ENCODE data around the gene PTGS1.

PTGS1 gene

GRCh38 chr9:122383992-122384461 lies 13.2 kb downstream of the PTGS1 start:
- Mint-ChIP-seq H3K27ac (ENCODE audit: low read depth) (no peak overlapping the region), H3K4me3 (no peak overlapping the region), H3K4me1 (no peaks in the 10 kb centered on the region), H3K27me3 (peaks cover 29% of the 10 kb centered on the region), H3K9me3 (no peaks in the 10 kb centered on the region), H3K36me3 (ENCODE audit: insufficient read depth) (no peaks in the 10 kb centered on the region)
- DNase-seq (ENCODE audit: low spot score in 2 of 2) (no peak), ATAC-seq (replicated peaks; ENCODE audit: extremely low read depth, poor library complexity, severe bottlenecking) (no peak)

GRCh38 chr9:122386311-122386872 lies 15.6 kb downstream of the PTGS1 start:
- H3K36me3 Mint-ChIP-seq (ENCODE audit: insufficient read depth), result no peaks in the 10 kb centered on the region
- ATAC-seq (replicated peaks; ENCODE audit: extremely low read depth, poor library complexity, severe bottlenecking) (no peak), DNase-seq (ENCODE audit: low spot score in 2 of 2) (no peak)
- peaks cover 50% of the 10 kb centered on the region for H3K27me3 Mint-ChIP-seq
- H3K4me1 Mint-ChIP-seq, result no peaks in the 10 kb centered on the region
- no peak overlapping the region for H3K4me3 Mint-ChIP-seq
- no peaks in the 10 kb centered on the region for H3K9me3 Mint-ChIP-seq
- no peak overlapping the region for H3K27ac Mint-ChIP-seq (ENCODE audit: low read depth)

- DNase-seq (ENCODE audit: low spot score in 2 of 2), result no peak
- peaks cover 58% of the 10 kb centered on the region for H3K27me3 Mint-ChIP-seq
- H3K36me3 Mint-ChIP-seq (ENCODE audit: insufficient read depth), result no peaks in the 10 kb centered on the region
- no peaks in the 10 kb centered on the region for H3K9me3 Mint-ChIP-seq
- H3K4me3 Mint-ChIP-seq, result no peak overlapping the region
- no peak overlapping the region for H3K27ac Mint-ChIP-seq (ENCODE audit: low read depth)
- no peak for ATAC-seq (replicated peaks; ENCODE audit: extremely low read depth, poor library complexity, severe bottlenecking)
- H3K4me1 Mint-ChIP-seq, result no peaks in the 10 kb centered on the region
Observed at GRCh38 chr9:122387536-122387935, 16.7 kb downstream of the PTGS1 start.

GRCh38 chr9:122389195-122389594 lies 18.4 kb downstream of the PTGS1 start:
- Mint-ChIP-seq H3K36me3 (ENCODE audit: insufficient read depth) (no peaks in the 10 kb centered on the region), H3K27ac (ENCODE audit: low read depth) (no peak overlapping the region), H3K27me3 (peaks cover 68% of the 10 kb centered on the region), H3K4me3 (no peak overlapping the region), H3K9me3 (no peaks in the 10 kb centered on the region), H3K4me1 (no peaks in the 10 kb centered on the region)
- DNase-seq (ENCODE audit: low spot score in 2 of 2), result no peak
- no peak for ATAC-seq (replicated peaks; ENCODE audit: extremely low read depth, poor library complexity, severe bottlenecking)

GRCh38 chr9:122389799-122390481 lies 19.1 kb downstream of the PTGS1 start:
- Mint-ChIP-seq H3K9me3 (no peaks in the 10 kb centered on the region), H3K36me3 (ENCODE audit: insufficient read depth) (no peaks in the 10 kb centered on the region), H3K27me3 (peaks cover 75% of the 10 kb centered on the region), H3K4me1 (no peaks in the 10 kb centered on the region), H3K4me3 (no peak overlapping the region), H3K27ac (ENCODE audit: low read depth) (no peak overlapping the region)
- no peak for ATAC-seq (replicated peaks; ENCODE audit: extremely low read depth, poor library complexity, severe bottlenecking)
- DNase-seq (ENCODE audit: low spot score in 2 of 2), result no peak

- H3K27me3 Mint-ChIP-seq, result peaks cover 86% of the 10 kb centered on the region
- ATAC-seq (replicated peaks; ENCODE audit: extremely low read depth, poor library complexity, severe bottlenecking) (no peak), DNase-seq (ENCODE audit: low spot score in 2 of 2) (no peak)
- no peak overlapping the region for H3K4me3 Mint-ChIP-seq
- H3K4me1 Mint-ChIP-seq, result no peaks in the 10 kb centered on the region
- H3K9me3 Mint-ChIP-seq, result no peaks in the 10 kb centered on the region
- no peaks in the 10 kb centered on the region for H3K36me3 Mint-ChIP-seq (ENCODE audit: insufficient read depth)
- no peak overlapping the region for H3K27ac Mint-ChIP-seq (ENCODE audit: low read depth)
Observed at GRCh38 chr9:122392284-122392683, 21.5 kb downstream of the PTGS1 start.

DNA sequence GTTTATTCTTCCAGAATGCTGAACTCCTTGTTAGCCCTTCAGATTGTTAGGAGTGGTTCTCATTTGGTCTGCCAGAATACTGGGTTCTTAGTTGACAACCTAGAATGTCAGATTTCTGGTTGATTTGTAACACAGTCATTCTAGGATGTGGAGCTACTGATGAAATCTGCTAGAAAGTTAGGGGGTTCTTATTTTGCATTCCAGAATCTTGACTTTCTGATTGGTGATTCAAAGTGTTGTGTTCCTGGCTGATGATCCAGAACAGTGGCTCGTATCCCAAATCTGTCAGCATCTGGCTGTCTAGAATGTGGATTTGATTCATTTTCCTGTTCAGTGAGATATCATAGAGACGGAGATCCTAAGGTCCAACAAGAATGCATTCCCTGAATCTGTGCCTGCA lies 21.9 kb downstream of the PTGS1 start:
- no peak for DNase-seq (ENCODE audit: low spot score in 2 of 2)
- H3K27ac Mint-ChIP-seq (ENCODE audit: low read depth), result no peak overlapping the region
- H3K36me3 Mint-ChIP-seq (ENCODE audit: insufficient read depth), result no peaks in the 10 kb centered on the region
- peaks cover 86% of the 10 kb centered on the region for H3K27me3 Mint-ChIP-seq
- no peaks in the 10 kb centered on the region for H3K4me1 Mint-ChIP-seq
- no peak for ATAC-seq (replicated peaks; ENCODE audit: extremely low read depth, poor library complexity, severe bottlenecking)
- H3K9me3 Mint-ChIP-seq, result no peaks in the 10 kb centered on the region
- no peak overlapping the region for H3K4me3 Mint-ChIP-seq

DNA sequence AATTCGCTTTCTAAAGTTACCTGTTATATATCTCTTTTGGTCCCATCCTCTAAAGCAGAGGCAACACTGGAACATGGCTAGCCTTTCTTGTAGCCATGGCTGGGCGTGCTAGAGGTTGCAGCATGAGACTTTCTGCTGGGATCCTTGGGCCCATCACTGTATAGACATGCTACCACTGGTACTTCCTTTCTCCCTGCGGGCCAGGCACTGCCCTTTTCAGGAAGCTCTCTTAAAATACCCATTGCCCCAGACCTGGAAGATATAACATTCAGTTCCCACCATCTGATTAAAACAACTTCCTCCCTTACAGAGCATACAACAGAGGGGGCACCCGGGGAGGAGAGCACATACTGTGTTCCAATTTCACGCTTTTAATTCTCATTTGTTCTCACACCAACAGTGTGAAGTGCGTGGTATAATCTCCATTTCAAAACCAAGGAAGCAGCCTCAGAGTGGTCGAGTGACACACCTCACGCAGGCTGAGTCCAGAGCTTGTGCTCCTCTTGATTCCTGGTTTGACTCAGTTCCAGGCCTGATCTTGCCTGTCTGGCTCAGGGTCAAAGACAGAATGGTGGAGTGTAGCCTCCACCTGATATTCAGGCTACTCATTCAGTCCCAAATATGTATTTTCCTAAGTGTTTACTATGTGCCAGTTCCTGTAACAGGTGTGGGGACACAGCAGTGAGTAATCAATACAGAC lies 22.6 kb downstream of the PTGS1 start:
- ATAC-seq (replicated peaks; ENCODE audit: extremely low read depth, poor library complexity, severe bottlenecking) (no peak), DNase-seq (ENCODE audit: low spot score in 2 of 2) (no peak)
- Mint-ChIP-seq H3K27me3 (peaks cover 88% of the 10 kb centered on the region), H3K4me3 (no peak overlapping the region), H3K27ac (ENCODE audit: low read depth) (no peak overlapping the region), H3K36me3 (ENCODE audit: insufficient read depth) (no peaks in the 10 kb centered on the region), H3K4me1 (no peaks in the 10 kb centered on the region), H3K9me3 (no peaks in the 10 kb centered on the region)

- peaks cover 82% of the 10 kb centered on the region for H3K27me3 Mint-ChIP-seq
- no peaks in the 10 kb centered on the region for H3K36me3 Mint-ChIP-seq (ENCODE audit: insufficient read depth)
- H3K9me3 Mint-ChIP-seq, result no peaks in the 10 kb centered on the region
- no peak overlapping the region for H3K27ac Mint-ChIP-seq (ENCODE audit: low read depth)
- no peak for ATAC-seq (replicated peaks; ENCODE audit: extremely low read depth, poor library complexity, severe bottlenecking)
- H3K4me3 Mint-ChIP-seq, result no peak overlapping the region
- no peak for DNase-seq (ENCODE audit: low spot score in 2 of 2)
- no peaks in the 10 kb centered on the region for H3K4me1 Mint-ChIP-seq
Observed at GRCh38 chr9:122394265-122395125, 23.7 kb downstream of the PTGS1 start.

GRCh38 chr9:122396614-122397148 lies 25.9 kb downstream of the PTGS1 start:
- Mint-ChIP-seq H3K4me3 (no peak overlapping the region), H3K27ac (ENCODE audit: low read depth) (no peak overlapping the region), H3K4me1 (no peaks in the 10 kb centered on the region), H3K36me3 (ENCODE audit: insufficient read depth) (no peaks in the 10 kb centered on the region), H3K9me3 (no peaks in the 10 kb centered on the region), H3K27me3 (peaks cover 80% of the 10 kb centered on the region)
- ATAC-seq (replicated peaks; ENCODE audit: extremely low read depth, poor library complexity, severe bottlenecking) (no peak), DNase-seq (ENCODE audit: low spot score in 2 of 2) (no peak)

GRCh38 chr9:122397749-122398148 lies 26.9 kb downstream of the PTGS1 start:
- Mint-ChIP-seq H3K27me3 (peaks cover 78% of the 10 kb centered on the region), H3K36me3 (ENCODE audit: insufficient read depth) (no peaks in the 10 kb centered on the region), H3K9me3 (no peaks in the 10 kb centered on the region), H3K4me1 (no peaks in the 10 kb centered on the region), H3K27ac (ENCODE audit: low read depth) (no peak overlapping the region), H3K4me3 (no peak overlapping the region)
- ATAC-seq (replicated peaks; ENCODE audit: extremely low read depth, poor library complexity, severe bottlenecking) (no peak), DNase-seq (ENCODE audit: low spot score in 2 of 2) (no peak)

- Mint-ChIP-seq H3K27ac (ENCODE audit: low read depth) (no peak overlapping the region), H3K4me3 (no peak overlapping the region), H3K36me3 (ENCODE audit: insufficient read depth) (no peaks in the 10 kb centered on the region), H3K27me3 (peaks cover 78% of the 10 kb centered on the region), H3K4me1 (no peaks in the 10 kb centered on the region), H3K9me3 (no peaks in the 10 kb centered on the region)
- DNase-seq (ENCODE audit: low spot score in 2 of 2) (no peak), ATAC-seq (replicated peaks; ENCODE audit: extremely low read depth, poor library complexity, severe bottlenecking) (no peak)
Observed at GRCh38 chr9:122398371-122398924, 27.6 kb downstream of the PTGS1 start.

Measured in central memory CD8-positive, alpha-beta T cell (primary cell).